NCI-H82 treated with DMSO at 0.1 percent for 48 hours (cell line): Measurements from ENCODE around the gene FBN3.
A peak's percentile ranks its signal among the peaks of the same experiment; 100 is the strongest.
"Not testable (repeated sequence)": the region's sequence is repeated elsewhere in the genome, so short reads cannot be mapped to it uniquely, and the experiment has no call there.

Experiments
- DNase-seq: peaks from one replicate; lab custom pipeline; 2025; ENCODE audit not compliant: unreplicated experiment; lab: John Stamatoyannopoulos, UW

The FBN3 gene

GRCh38 chr19:8064911-8065874, 84.2 kb downstream of the FBN3 start:
- no peak for DNase-seq

- no peak for DNase-seq
Observed at GRCh38 chr19:8057545-8058270, 91.7 kb downstream of the FBN3 start.

DNA sequence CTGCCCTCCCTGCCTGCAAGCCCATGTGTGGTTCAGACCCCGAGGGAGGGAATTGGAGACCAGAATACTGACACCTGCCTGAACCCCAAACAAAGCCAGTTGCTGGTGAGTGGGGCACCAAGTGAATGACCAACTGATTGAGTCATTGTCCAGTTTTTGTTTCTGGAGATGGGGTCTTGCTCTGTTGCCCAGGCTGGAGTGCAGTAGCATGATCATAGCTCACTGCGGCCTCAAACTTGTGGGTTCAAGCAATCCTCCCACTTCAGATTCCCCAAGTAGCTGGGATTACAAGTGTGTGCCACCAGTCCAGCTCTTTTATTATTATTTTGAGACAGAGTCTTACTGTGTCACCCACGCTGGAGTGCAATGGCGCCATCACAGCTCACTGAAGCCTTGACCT, 92.9 kb downstream of the FBN3 start:
- no peak for DNase-seq

- DNase-seq, result no peak
Observed at GRCh38 chr19:8054169-8054568, 95.2 kb downstream of the FBN3 start.

- no peak for DNase-seq
Observed at GRCh38 chr19:8052464-8052859, 96.9 kb downstream of the FBN3 start, which contains the start of gene CCL25. Gene CCL25 (plus strand): TSS chr19:8052760. CDS start chr19:8053050, 290 bp downstream.

- peak; percentile 94 for DNase-seq
Observed at GRCh38 chr19:8050274-8051096, 98.9 kb downstream of the FBN3 start.

DNA sequence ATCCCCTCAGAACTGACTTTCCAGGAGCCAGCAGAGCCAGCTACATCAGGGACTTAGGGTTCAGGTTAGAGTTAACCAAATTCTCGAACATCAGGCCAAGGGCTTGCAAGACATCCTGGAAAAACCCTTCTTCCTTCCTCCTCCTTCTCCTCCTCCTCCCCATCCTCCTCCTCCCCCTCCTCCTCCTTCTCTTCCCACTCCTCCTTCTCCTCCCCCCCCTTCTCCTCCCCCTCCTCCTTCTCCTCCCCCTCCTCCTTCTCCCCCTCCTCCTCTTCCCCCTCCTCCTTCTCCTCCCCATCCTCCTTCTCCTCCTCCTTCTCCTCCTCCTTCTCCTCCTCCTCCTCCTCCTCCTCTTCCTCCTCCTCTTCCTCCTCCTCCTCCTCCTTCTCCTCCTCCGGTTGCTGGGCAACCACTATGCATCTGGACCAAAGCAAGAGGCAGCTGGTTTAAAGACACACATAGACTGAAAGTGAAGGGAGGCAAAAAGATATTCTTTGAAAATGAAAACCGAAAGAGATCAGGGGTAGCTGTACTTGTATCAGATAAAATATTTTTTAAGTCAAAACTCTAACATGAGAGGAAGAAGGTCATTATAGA, 102.7 kb downstream of the FBN3 start:
- no peak for DNase-seq

DNA sequence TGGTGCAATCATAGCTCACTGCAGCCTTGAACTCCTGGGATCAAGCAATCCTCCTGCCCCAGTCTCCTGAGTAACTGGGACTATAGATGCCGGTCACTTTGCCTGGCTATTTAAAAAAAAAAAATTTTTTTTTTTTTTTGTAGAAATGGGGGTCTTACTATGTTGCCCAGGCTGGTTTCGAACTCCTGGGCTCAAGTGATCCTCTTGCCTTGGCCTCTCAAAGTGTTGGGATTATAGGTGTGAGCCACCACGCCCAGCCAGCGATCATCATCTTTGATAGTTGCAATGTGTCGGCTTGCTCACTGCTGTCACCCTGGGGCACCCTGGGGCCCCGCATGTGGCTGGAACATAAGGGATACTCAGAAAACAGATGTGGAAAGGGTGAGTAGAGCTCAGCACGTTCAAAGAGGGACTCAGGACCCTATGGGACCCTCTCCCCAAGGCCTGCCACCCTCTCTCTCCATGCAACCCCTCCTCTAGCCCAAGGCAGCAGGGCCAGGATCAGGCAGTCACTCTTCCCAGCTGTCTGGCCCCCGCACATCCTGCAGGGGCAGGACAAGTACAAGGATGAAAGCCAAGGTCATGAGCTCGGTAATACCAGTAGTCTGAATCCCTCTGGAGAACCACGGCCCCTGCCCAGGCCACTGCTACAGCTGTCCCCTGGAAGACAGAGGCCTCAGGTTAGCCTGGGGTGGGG, 103.4 kb downstream of the FBN3 start:
- DNase-seq, result no peak

DNA sequence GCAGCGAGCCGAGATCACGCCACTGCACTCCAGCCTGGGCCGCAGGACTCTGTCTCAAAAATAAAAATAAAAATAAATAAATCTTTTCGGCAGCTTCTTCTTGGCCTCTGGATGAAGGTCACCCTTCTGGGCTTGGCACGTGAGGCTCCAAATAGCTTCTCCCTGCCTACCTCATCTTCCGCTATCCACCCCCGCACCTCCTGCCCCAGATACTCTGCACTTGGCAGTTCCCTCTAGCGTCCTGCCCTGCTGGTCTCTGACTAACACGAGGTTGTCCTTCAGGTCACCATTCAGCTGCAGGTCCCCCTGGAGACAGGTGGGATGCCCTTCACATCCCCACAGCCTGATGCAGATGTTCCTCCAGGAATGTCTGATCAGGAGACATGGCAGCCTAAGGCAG, 105.4 kb downstream of the FBN3 start:
- DNase-seq, result no peak

DNA sequence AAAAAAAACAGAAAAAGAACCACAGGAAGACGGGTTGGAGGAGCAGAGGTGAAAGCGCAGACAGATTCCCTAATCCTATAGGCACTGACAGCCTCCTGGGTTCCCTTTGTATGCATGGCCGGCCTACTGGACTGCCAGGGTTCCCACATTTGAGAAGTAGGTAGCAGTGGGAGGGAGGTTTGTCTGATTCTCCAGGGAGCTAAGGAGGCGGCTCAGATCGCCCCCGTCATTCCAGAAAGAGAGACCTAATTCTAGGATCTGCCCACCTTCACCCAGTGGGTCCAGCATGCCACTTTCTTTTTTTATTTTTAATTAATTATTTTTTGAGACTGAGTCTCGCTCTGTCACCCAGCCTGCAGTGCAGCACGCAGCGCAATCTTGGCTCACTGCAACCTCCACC, 106.5 kb downstream of the FBN3 start:
- DNase-seq, result no peak

DNA sequence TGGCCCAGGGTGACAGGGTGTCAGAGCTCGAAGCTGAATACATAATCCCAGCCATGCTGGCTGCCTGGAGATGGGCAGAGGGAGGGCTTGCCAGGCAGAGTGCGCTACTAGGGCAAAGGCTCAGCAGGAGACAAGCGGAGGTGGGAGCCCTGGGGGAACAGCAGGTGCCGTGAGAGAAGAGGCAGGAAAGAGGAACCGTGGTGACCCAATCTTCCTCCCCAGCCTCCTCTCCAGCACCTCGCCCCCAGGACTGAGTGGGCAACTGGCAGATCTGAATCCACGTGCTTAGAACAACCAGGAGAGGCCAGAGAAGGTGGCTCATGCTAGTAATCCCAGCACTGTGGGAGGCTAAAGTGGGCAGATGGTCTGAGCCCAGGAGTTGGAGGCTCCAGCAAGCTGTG, 107.9 kb downstream of the FBN3 start:
- DNase-seq, result no peak

DNA sequence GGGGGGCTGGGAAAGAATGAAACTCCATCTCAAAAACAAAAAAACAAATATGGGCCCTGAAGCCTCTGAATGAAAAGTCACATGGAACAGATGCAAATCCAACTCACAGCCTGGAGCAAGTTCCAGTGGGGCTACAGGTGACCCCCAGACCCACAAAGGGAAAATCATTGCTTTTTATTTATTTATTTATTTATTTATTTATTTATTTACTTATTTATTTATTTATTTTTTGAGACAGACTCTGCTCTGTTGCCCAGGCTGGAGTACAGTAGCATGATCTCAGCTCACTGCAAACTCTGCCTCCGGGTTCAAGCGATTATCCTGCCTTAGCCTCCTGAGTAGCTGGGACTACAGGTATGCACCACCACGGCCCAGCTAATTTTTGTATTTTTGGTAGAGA, 110.2 kb downstream of the FBN3 start:
- no peak for DNase-seq

DNA sequence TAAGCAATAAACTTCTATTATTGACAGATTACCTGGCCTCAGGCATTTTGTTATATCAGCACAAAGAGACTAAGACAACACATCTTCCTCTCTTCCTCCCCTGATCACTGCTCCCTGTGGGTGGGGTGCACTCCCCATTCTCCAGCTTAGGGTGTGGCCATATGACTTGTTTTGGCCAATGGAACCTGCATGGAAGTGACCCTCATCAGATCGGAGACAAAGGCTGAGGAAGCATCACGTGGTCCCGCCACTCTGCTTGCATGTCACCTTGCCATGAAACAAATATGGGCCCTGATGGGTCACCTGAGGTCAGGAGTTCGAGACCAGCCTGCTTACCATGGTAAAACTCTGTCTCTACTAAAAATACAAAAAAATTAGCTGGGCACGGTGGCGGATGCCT, 110.6 kb downstream of the FBN3 start:
- no peak for DNase-seq

- DNase-seq, result peak; percentile 48
Observed at GRCh38 chr19:8036434-8037099, 112.8 kb downstream of the FBN3 start.

- DNase-seq, result no peak
Observed at GRCh38 chr19:8034178-8034525, 115.2 kb downstream of the FBN3 start.

DNA sequence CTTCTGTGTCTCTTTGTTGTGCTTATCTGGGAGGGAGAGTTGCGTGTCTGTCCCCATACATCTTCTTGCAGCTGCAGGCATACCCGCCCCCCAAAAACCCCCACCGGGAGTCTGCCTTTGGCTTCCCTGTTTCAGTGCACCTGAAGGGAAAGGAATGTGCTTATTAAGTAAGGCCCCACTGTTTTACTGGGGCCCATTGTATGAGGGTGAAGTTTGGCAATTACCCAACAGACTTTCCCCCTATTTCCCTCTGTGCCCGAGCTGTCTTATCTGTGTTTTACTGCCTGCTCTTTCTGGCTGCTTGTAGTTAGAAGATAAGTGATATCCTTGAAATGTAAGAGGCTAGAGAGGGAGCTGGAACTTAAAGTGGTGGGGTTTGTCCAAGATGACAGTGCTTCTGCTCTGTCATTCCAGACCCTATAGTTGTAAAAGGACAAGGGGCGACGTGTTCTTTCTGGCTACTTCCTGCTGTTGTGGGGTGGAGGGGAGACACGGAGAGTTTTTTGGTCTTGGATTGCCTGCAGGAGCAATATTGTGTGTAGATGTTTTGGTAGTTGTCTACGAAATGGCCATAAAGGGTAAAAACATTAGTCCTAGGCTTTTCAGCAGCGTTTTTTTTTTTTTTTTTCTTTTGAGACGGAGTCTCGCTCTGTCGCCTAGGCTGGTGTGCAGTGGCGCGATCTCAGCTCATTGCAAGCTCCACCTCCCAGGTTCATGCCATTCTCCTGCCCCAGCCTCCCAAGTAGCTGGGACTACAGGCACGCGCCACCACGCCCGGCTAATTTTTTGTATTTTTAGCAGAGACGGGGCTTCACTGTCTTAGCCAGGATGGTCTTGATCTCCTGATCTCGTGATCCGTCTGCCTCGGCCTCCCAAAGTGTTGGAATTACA, 115.9 kb downstream of the FBN3 start:
- not testable (repeated sequence) for DNase-seq

GRCh38 chr19:8030960-8031359, 118.4 kb downstream of the FBN3 start:
- no peak for DNase-seq

DNA sequence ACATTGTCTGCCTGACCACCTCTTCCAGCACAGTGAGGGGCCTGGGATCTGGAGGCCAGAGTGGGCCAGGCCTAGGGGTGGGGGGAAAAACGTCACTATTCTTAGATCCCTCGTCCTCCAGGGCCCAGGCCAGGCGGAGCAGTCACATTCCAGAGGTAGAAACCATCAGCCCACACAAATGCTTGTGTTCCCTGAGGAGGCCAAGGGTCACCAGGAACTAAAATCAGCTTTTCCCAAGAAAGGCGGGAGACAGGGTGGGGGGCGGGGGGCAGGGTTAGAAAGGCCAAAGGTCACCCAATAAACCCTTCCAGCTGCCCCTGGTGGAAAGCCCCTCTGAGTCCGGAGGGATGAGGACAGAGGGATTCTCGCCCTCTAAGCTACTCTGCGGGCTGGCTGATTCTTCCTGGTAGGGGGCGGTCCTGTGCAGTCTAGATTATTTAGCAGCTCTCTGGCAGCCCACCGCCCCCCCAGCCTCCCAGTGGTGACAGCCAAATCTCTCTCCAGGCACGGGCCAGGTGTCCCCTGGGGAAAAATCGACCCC, 120.4 kb downstream of the FBN3 start:
- peak; percentile 18 for DNase-seq

DNA sequence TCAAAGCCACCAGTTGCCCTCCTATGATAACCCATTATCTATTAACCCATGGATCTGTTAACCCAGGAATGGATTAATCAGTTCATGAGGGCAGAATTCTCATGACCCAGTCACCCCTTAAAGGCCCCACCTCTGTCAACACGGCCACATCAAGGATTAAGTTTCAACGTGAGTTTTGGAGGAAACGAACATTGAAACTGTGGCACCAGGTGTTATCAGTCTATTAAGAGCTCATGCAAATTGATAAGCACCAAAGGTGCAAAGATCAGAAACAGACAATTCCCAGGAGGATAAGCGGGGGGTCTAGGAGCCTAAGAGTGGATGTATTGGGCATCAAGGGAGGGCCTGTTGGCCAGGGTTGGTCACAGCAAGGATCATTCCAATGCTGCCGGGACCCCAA, 124.1 kb downstream of the FBN3 start:
- DNase-seq, result no peak
